Measurements from ENCODE around the gene DCAF8L2. TPM values are rescaled to one million over a fixed set of nuclear protein-coding genes. Genes with fewer than 3 reads are reported as not detected.
"Not testable (repeated sequence)": the region's sequence is repeated elsewhere in the genome, so short reads cannot be mapped to it uniquely, and the experiment has no call there.

The DCAF8L2 gene
- total RNA-seq, 2 donors from 2014 or later: not detected

- Mint-ChIP-seq H3K36me3 (ENCODE audit: low read depth) (no peaks in the 10 kb centered on the region), H3K4me3 (no peak overlapping the region), H3K9me3 (no peaks in the 10 kb centered on the region), H3K27me3 (no peaks in the 10 kb centered on the region), H3K4me1 (no peaks in the 10 kb centered on the region), H3K27ac (no peak overlapping the region)
- no peak for ATAC-seq (replicated peaks)
Observed at GRCh38 chrX:27619975-27620374, 29.8 kb downstream of the DCAF8L2 start.

- Mint-ChIP-seq H3K27ac (no peak overlapping the region), H3K27me3 (no peaks in the 10 kb centered on the region), H3K36me3 (ENCODE audit: low read depth) (no peaks in the 10 kb centered on the region), H3K4me1 (no peaks in the 10 kb centered on the region), H3K9me3 (no peaks in the 10 kb centered on the region), H3K4me3 (no peak overlapping the region)
- ATAC-seq (replicated peaks): no peak
Observed at GRCh38 chrX:27622883-27623282, 32.7 kb downstream of the DCAF8L2 start.

GRCh38 chrX:27626066-27626465 is 35.9 kb downstream of the DCAF8L2 start:
- no peak overlapping the region for H3K27ac Mint-ChIP-seq
- H3K4me3 Mint-ChIP-seq: no peak overlapping the region
- peaks cover 3% of the 10 kb centered on the region for H3K9me3 Mint-ChIP-seq
- ATAC-seq (replicated peaks): no peak
- no peaks in the 10 kb centered on the region for H3K27me3 Mint-ChIP-seq
- no peaks in the 10 kb centered on the region for H3K36me3 Mint-ChIP-seq (ENCODE audit: low read depth)
- no peaks in the 10 kb centered on the region for H3K4me1 Mint-ChIP-seq

GRCh38 chrX:27633328-27633727 is 43.2 kb downstream of the DCAF8L2 start:
- Mint-ChIP-seq H3K27me3 (no peaks in the 10 kb centered on the region), H3K9me3 (peaks cover 10% of the 10 kb centered on the region), H3K36me3 (ENCODE audit: low read depth) (no peaks in the 10 kb centered on the region), H3K27ac (no peak overlapping the region), H3K4me3 (no peak overlapping the region), H3K4me1 (no peaks in the 10 kb centered on the region)
- ATAC-seq (replicated peaks): no peak

- no peak overlapping the region for H3K27ac Mint-ChIP-seq
- no peaks in the 10 kb centered on the region for H3K9me3 Mint-ChIP-seq
- H3K27me3 Mint-ChIP-seq: no peaks in the 10 kb centered on the region
- H3K36me3 Mint-ChIP-seq (ENCODE audit: low read depth): no peaks in the 10 kb centered on the region
- H3K4me3 Mint-ChIP-seq: no peak overlapping the region
- H3K4me1 Mint-ChIP-seq: no peaks in the 10 kb centered on the region
- ATAC-seq (replicated peaks): no peak
Observed at GRCh38 chrX:27656581-27656980, 66.4 kb downstream of the DCAF8L2 start.

GRCh38 chrX:27660878-27661277 is 70.7 kb downstream of the DCAF8L2 start:
- no peaks in the 10 kb centered on the region for H3K27me3 Mint-ChIP-seq
- no peak overlapping the region for H3K4me3 Mint-ChIP-seq
- ATAC-seq (replicated peaks): no peak
- no peaks in the 10 kb centered on the region for H3K9me3 Mint-ChIP-seq
- H3K4me1 Mint-ChIP-seq: no peaks in the 10 kb centered on the region
- no peaks in the 10 kb centered on the region for H3K36me3 Mint-ChIP-seq (ENCODE audit: low read depth)
- H3K27ac Mint-ChIP-seq: no peak overlapping the region

GRCh38 chrX:27671234-27671633 is 81.1 kb downstream of the DCAF8L2 start:
- Mint-ChIP-seq H3K36me3 (ENCODE audit: low read depth) (no peaks in the 10 kb centered on the region), H3K27me3 (no peaks in the 10 kb centered on the region), H3K4me1 (no peaks in the 10 kb centered on the region), H3K27ac (no peak overlapping the region), H3K4me3 (no peak overlapping the region), H3K9me3 (no peaks in the 10 kb centered on the region)
- ATAC-seq (replicated peaks): no peak

GRCh38 chrX:27674491-27674890 is 84.3 kb downstream of the DCAF8L2 start:
- no peaks in the 10 kb centered on the region for H3K27me3 Mint-ChIP-seq
- H3K9me3 Mint-ChIP-seq: peaks cover 6% of the 10 kb centered on the region
- H3K4me3 Mint-ChIP-seq: no peak overlapping the region
- no peak for ATAC-seq (replicated peaks)
- H3K4me1 Mint-ChIP-seq: no peaks in the 10 kb centered on the region
- H3K27ac Mint-ChIP-seq: no peak overlapping the region
- H3K36me3 Mint-ChIP-seq (ENCODE audit: low read depth): no peaks in the 10 kb centered on the region

GRCh38 chrX:27675493-27675892 is 85.3 kb downstream of the DCAF8L2 start:
- peaks cover 6% of the 10 kb centered on the region for H3K9me3 Mint-ChIP-seq
- no peak overlapping the region for H3K27ac Mint-ChIP-seq
- no peaks in the 10 kb centered on the region for H3K4me1 Mint-ChIP-seq
- H3K4me3 Mint-ChIP-seq: no peak overlapping the region
- H3K36me3 Mint-ChIP-seq (ENCODE audit: low read depth): no peaks in the 10 kb centered on the region
- ATAC-seq (replicated peaks): no peak
- no peaks in the 10 kb centered on the region for H3K27me3 Mint-ChIP-seq

GRCh38 chrX:27679281-27679680 is 89.1 kb downstream of the DCAF8L2 start:
- Mint-ChIP-seq H3K27ac (no peak overlapping the region), H3K36me3 (ENCODE audit: low read depth) (no peaks in the 10 kb centered on the region), H3K4me1 (no peaks in the 10 kb centered on the region), H3K9me3 (peaks cover 9% of the 10 kb centered on the region), H3K4me3 (no peak overlapping the region), H3K27me3 (no peaks in the 10 kb centered on the region)
- ATAC-seq (replicated peaks): no peak

GRCh38 chrX:27680726-27681125 is 90.6 kb downstream of the DCAF8L2 start:
- Mint-ChIP-seq H3K36me3 (ENCODE audit: low read depth) (no peaks in the 10 kb centered on the region), H3K27ac (no peak overlapping the region), H3K9me3 (peaks cover 9% of the 10 kb centered on the region), H3K27me3 (no peaks in the 10 kb centered on the region), H3K4me1 (no peaks in the 10 kb centered on the region), H3K4me3 (no peak overlapping the region)
- no peak for ATAC-seq (replicated peaks)

GRCh38 chrX:27683566-27684208 is 93.5 kb downstream of the DCAF8L2 start:
- not testable (repeated sequence) for H3K4me1 Mint-ChIP-seq; H3K27me3 Mint-ChIP-seq; ATAC-seq (replicated peaks); H3K4me3 Mint-ChIP-seq; H3K36me3 Mint-ChIP-seq (ENCODE audit: low read depth); H3K9me3 Mint-ChIP-seq; H3K27ac Mint-ChIP-seq

- Mint-ChIP-seq H3K27me3 (no peaks in the 10 kb centered on the region), H3K4me1 (no peaks in the 10 kb centered on the region), H3K27ac (no peak overlapping the region)
Observed at GRCh38 chrX:27694667-27695066, 104.5 kb downstream of the DCAF8L2 start.

GRCh38 chrX:27706526-27706925 is 116.4 kb downstream of the DCAF8L2 start:
- H3K4me3 Mint-ChIP-seq: no peak overlapping the region
- H3K4me1 Mint-ChIP-seq: no peaks in the 10 kb centered on the region
- no peak for ATAC-seq (replicated peaks)
- no peaks in the 10 kb centered on the region for H3K27me3 Mint-ChIP-seq
- no peaks in the 10 kb centered on the region for H3K9me3 Mint-ChIP-seq
- no peaks in the 10 kb centered on the region for H3K36me3 Mint-ChIP-seq (ENCODE audit: low read depth)
- H3K27ac Mint-ChIP-seq: no peak overlapping the region

More at GRCh38 chrX:27694667-27695066, 104.5 kb downstream of the DCAF8L2 start:
- Mint-ChIP-seq H3K9me3 (peaks cover 4% of the 10 kb centered on the region), H3K36me3 (ENCODE audit: low read depth) (no peaks in the 10 kb centered on the region), H3K4me3 (no peak overlapping the region)
- ATAC-seq (replicated peaks): no peak

- H3K36me3 Mint-ChIP-seq (ENCODE audit: low read depth): no peaks in the 10 kb centered on the region
- no peaks in the 10 kb centered on the region for H3K4me1 Mint-ChIP-seq
- H3K9me3 Mint-ChIP-seq: no peaks in the 10 kb centered on the region
- no peak overlapping the region for H3K27ac Mint-ChIP-seq
- H3K27me3 Mint-ChIP-seq: no peaks in the 10 kb centered on the region
- H3K4me3 Mint-ChIP-seq: no peak overlapping the region
- no peak for ATAC-seq (replicated peaks)
Observed at GRCh38 chrX:27715610-27716009, 125.5 kb downstream of the DCAF8L2 start.

GRCh38 chrX:27728291-27728690 is 138.1 kb downstream of the DCAF8L2 start:
- peaks cover 3% of the 10 kb centered on the region for H3K9me3 Mint-ChIP-seq
- H3K27me3 Mint-ChIP-seq: no peaks in the 10 kb centered on the region
- no peak overlapping the region for H3K27ac Mint-ChIP-seq
- ATAC-seq (replicated peaks): no peak
- no peaks in the 10 kb centered on the region for H3K36me3 Mint-ChIP-seq (ENCODE audit: low read depth)
- no peak overlapping the region for H3K4me3 Mint-ChIP-seq
- no peaks in the 10 kb centered on the region for H3K4me1 Mint-ChIP-seq
